Measurements from ENCODE around the gene DNAJB9. TPM values are rescaled to one million over a fixed set of nuclear protein-coding genes. Genes with fewer than 3 reads are reported as not detected.
A peak's percentile ranks its signal among the peaks of the same experiment; 100 is the strongest.

The DNAJB9 gene
- total RNA-seq, 1 experiment from 2014 or later: 26.3 TPM

DNA sequence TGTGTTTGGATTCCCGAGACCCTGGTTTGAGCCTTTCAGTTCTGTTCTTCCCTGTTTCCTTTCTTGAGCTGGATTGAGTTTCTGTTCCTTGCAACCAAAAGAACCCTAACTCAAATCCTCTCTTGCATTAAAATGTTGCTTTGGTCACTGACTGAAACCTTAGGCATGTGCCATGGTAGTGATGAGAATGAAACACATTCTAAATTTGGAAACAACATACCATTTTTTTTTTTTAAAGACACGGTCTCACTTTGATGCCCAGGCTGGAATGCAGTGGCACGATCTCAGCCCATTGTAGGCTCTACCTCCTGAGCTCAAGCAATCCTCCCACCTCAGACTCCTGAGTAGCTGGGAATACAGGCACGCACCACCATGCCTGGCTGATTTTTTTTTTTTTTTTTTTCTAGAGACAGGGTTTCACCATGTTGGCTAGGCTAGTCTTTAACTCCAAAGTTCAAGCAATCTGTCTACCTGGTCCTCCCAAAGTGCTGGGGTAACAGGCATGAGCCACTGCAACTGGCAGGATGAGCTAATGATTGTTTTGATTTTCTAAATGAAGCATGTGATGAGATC, 8.5 kb upstream of the DNAJB9 start:
- in situ Hi-C loops (cut with HindIII; ENCODE audit: low sequenced_read_pairs): no loop called here
- no peak for DNase-seq (ENCODE audit: low spot score)

DNA sequence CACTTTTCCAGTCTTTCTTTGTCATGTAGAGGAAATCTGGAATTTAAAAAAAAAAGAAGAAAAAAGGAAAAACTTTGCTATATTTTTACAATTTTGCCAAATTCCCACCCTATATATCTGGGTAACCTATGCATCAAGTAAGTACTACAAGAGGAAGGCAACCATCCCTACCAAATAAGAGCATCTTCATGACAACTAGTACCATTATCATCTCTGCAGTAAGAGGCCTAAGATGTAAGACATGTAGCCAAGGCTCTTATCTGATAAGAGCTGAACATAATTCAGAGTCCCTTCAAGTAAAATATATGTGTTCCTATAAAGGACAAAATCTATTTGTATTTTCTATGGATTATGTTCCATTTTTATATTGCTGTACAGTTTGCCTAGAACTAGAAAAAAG, 3.7 kb upstream of the DNAJB9 start:
- in situ Hi-C loops (cut with HindIII; ENCODE audit: low sequenced_read_pairs): no loop called here
- DNase-seq (ENCODE audit: low spot score): no peak

DNA sequence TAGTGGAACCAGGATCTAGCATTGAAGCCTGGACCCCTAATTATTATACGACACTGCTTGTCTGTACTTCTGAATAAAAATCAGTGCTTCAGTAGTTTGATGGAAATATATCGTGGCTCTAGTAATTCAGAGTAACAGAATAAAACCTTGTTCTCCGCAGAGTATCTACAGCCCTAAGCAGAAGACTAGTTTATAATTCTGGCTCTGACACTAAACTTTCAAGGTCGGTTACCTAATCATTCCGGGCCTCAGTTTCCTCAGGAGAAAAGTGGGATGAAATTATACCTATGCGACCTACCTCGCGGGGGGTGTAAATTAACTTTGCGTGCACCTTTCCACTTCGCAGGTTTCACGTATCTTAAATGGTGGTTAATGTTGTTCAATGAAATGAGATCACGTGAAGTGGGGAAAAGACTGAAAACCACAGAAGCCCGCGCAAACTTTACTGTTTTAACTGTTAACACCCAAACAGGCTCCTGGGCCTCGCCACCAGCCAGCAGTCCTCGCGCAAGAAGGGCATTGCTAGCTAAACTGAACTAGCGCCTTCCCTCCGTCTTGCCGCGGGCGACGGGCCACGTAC, 783 bp upstream of the DNAJB9 start:
- in situ Hi-C loops (cut with HindIII; ENCODE audit: low sequenced_read_pairs): no loop called here
- DNase-seq (ENCODE audit: low spot score): no peak

DNA sequence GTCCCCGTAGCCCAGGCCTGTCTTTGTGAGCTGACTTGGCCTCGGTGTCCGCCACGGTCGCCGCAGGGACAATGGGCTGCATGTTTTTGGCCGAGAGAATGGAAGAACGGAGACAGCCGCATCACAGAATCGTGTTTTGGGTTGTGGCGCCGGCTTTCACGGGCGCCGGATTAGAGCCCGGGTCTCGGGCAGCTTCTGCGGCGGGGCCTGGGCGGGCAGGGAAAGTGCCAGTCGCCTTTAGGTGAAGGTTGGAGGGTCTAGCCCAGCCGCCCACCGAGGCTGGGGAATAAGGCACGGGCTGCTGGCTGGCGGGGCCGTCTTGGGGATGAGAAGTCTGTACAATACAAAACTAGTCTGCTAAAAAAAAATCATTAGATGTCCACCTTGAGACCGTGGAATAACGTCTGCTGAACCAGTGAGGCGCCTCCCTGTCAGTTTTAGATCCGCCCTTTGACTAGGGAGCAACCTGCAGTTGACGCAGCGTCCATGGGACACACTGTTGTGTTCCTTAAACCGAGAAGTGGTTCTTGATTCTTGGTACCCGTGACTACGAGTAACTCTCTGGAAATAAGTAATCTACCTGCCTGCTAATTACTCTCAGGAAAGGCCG, 577 bp downstream of the DNAJB9 start:
- in situ Hi-C loops (cut with HindIII; ENCODE audit: low sequenced_read_pairs): no loop called here
- DNase-seq (ENCODE audit: low spot score): peak; percentile 63

DNA sequence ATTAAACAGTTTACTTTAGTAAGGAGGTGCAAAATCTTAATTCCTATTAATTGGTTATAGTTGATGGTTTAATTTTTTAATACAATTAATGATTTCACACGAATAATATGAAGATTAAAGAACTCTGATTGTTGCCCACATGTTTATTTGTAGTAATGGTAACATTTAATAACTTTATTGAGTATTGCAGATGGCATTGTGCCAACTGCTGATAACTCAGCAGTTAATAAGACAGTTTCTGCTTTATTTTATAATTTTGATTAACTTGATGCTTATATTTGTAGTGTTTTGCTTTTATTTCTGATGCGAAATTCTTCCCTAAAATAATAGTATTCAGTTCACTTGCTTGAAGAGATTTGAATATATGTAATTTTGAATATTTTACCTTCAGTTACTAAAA, 2.8 kb downstream of the DNAJB9 start:
- DNase-seq (ENCODE audit: low spot score): no peak
- in situ Hi-C loops (cut with HindIII; ENCODE audit: low sequenced_read_pairs): no loop called here

DNA sequence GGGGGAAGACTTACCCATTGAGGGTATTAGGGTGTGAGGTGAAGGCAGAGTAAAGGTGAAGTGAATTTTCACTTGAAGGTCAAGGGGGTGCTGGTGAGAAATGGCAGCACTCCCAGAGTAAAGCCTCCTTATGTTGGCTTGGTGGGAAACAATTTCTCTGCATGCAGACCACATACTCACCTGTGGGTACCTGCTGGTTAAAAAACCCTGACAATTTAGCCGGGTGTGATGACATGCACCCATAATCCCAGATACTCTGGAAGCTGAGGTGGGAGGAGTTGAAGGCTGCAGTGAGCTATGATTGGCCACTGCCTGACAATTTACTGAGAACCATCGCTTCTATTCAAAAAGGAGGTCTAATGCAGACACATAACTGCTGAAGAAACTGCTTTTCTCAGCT, 5.5 kb downstream of the DNAJB9 start:
- no peak for DNase-seq (ENCODE audit: low spot score)
- in situ Hi-C loops (cut with HindIII; ENCODE audit: low sequenced_read_pairs): no loop called here

DNA sequence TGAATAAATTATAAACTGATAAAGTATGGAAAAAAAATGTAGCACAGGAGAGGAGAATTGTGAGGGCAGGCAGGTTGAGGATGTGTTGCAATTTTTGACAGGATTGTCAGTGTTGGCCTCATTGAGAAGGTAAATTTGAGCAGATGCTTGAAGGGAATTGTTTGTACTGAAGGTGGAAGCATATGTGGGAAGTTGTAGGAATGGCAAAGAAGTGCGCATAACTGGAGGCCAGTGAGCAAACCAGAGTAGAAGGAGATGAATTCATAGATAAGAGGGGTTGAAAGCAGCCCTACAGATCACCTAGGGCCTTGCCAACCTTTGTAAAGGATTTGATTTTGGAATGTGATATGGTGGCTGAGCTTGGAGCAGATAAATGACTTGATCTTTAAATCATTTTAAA, 6.4 kb downstream of the DNAJB9 start:
- no peak for DNase-seq (ENCODE audit: low spot score)

DNA sequence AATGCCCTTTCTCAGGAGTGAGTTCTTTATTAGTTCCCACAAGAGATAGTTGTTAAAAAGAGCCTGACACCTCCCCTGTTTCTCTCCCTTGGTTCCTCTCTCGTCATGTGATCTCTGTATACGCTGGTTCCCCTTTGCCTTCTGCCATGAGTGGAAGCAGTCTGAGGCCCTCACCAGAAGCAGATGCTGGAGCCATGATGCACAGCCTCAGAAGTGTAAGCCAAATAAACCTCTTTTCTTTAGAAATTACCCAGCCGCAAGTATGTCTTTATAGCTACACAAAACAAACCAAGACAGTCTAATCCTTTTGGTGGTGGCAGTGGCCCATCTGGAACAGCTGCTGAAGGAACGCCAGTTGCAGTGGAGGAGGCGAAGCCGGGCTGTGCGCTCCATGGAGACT, 9.3 kb downstream of the DNAJB9 start:
- no peak for DNase-seq (ENCODE audit: low spot score)
- in situ Hi-C loops (cut with HindIII; ENCODE audit: low sequenced_read_pairs): no loop called here

More for the DNA sequence above, 6.4 kb downstream of the DNAJB9 start:
- in situ Hi-C loops (cut with HindIII; ENCODE audit: low sequenced_read_pairs): no loop called here

DNA sequence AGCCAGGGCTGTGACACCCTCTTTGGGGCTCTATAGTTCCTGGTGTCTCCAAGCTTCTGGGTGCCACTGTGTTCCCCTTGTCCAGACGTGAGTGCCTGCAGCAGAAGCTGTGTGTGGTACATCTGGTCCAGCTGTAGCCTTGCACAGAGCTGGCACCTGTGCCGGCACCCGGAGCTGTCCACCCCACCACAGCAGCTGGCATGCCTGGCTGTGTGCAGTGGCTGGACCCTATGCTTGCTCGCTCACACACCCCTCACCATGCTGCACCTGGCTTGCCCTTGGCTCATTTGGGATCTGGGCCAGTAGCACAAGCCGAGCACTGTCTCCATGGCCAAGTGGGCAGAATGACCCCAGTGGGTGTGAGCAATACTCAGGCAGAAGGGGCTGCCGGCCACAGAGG, 10.6 kb downstream of the DNAJB9 start:
- in situ Hi-C loops (cut with HindIII; ENCODE audit: low sequenced_read_pairs): no loop called here

DNA sequence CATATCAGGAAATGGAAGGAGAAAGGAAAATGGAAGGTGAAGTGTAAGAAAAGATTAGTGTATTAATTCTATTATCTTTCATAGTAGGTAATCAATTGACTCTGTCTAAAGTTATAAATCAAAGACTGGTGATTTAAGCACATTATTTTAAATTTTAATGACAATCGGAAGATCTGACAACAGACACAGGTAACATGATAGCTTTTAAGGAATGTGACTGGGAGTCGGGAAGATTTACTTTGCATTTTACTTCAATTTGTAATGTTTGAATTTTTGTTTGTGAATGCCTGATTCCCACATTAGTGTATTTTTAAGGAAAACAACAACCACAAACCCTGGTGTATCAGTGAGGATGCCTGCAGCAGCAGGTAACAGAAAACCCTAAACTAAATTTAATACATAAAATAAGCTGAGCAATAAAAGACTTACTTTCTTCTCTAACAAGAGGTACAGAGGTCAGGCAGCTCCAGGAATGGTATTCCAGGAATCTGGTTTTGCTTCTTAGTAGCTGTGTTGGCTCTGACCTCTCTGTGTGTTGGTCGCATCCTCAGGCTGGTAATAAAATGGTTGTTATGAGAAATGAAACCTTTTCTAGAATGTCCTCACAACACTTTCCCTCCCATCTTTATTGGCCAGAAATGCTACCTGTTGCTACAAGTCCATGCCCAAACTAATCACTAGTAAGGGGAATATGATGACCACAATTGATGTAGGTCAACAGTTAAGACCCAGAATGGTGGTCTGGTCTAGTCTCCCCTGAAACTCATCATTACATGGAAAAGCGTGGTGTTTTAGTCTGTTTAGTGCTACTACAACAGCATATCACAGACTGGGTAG, 12.2 kb downstream of the DNAJB9 start:
- in situ Hi-C loops (cut with HindIII; ENCODE audit: low sequenced_read_pairs): no loop called here
- peak; percentile 34 for DNase-seq (ENCODE audit: low spot score)

More for the DNA sequence above, 10.6 kb downstream of the DNAJB9 start:
- no peak for DNase-seq (ENCODE audit: low spot score)

DNA sequence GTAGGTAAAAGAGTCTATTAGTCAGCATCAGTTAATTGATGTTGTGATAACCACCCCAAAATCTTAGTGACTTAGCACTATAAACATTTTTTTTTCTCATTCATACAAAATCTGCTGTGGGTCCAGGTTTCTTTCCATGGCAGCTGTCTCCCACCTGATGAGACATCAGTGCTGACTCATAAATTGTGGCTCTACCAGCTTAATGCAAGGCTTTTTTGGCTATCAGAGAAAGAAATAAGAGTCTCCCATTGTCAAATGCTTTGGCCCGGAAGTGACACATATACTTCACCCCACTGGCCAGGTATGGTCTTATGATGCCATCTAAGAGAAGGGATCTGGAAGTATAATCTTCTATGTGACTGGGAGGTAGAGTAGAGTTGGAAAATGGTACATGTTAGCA, 14.5 kb downstream of the DNAJB9 start:
- in situ Hi-C loops (cut with HindIII; ENCODE audit: low sequenced_read_pairs): no loop called here
- no peak for DNase-seq (ENCODE audit: low spot score)

DNA sequence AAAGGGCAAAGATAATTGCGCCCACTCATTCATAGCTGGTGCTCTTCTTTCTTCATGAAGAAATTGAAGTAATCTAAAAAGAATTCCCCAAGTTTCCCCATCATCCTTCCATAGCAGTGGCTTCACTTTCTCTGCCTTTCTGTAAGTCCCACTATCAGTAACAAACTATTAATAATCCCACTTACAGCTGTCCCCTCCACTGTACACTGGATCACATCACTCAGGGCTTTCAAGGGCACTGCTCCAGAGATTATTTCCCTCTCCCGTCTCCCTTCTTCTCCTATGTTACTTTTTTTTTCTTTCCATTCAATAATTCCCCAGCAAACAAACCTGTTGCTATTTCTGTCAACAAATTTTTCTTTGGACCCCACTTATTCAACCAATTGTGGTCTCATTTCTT, 16.2 kb downstream of the DNAJB9 start:
- in situ Hi-C loops (cut with HindIII; ENCODE audit: low sequenced_read_pairs): no loop called here
- DNase-seq (ENCODE audit: low spot score): no peak

DNA sequence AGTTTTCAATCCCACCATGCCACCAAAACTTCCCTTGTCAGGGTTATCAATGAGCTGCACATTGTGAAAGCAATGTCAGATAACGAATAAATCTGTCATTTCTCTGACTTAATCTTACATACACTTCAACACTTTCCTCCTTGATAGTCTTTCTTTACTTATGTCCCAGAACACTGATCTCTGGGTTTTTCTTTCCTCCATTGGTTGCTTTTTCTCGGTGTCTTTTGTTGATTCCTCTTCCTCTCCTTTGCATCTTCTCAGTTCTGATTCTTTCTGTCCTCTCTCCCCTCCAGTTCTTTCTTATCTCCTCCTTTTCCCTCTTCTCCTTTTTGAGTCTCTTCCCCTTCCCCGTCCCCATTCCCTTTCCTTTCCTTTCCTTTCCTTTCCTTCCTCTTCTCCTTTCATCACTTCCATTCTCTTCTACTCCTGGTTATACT, 16.6 kb downstream of the DNAJB9 start:
- in situ Hi-C loops (cut with HindIII; ENCODE audit: low sequenced_read_pairs): no loop called here
- DNase-seq (ENCODE audit: low spot score): no peak

DNA sequence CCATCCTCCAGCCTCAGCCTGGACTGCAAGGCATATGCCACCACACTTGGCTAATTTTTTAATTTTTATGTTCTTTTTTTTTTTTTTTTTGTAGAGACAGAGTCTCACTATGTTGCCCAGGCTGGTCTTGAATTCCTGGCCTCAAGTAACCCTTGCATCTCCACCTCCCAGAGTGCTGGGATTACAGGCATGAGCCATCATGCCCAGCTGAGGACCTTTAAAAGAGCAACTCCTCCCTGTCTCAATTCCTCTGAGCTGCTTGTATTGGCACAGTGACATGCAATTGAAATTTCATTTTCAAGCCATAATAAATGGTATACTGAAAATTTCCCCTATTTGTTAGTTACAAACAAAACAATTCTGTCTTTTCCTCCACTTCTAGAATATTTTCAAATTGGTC, 19.5 kb downstream of the DNAJB9 start:
- DNase-seq (ENCODE audit: low spot score): no peak
- in situ Hi-C loops (cut with HindIII; ENCODE audit: low sequenced_read_pairs): no loop called here

DNA sequence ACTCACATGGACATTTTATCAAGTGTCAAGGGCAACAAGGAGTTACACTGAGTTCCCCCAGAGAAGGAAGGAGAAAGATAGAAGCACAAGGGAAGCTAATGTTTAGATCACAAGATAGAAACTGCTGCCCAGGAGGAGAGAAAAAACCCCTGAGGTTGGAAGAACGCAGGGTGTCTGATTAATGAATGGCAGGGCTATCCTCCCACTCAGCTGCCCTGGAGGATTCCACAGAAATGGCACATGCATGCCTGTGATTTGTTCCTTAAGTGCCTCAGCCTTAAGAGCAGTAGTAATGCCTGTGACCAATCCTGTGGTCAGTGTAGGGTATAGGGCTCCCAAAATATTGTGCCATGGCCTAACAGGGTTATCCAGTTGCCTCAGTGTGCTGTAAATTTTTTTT, 20.2 kb downstream of the DNAJB9 start:
- no peak for DNase-seq (ENCODE audit: low spot score)
- in situ Hi-C loops (cut with HindIII; ENCODE audit: low sequenced_read_pairs): no loop called here

DNA sequence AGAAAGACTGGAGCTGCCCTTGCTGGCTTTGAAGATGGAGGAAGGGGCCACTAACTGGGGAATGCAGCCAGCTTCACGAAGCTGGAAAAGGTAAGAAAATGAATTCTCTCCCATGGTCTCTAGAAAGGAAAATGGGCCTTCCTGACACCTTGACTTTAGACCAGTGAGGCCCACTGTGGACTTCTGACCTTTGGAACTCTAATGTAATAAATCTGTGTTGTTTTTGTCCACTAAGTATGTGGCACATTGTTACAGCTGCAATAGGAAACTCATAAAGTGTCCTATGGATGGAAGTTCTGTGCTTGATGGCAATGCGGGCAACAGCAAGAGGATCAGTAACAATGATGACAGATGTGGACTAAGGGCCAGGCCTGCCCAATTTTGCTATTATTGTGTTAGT, 20.9 kb downstream of the DNAJB9 start:
- in situ Hi-C loops (cut with HindIII; ENCODE audit: low sequenced_read_pairs): no loop called here
- no peak for DNase-seq (ENCODE audit: low spot score)

DNA sequence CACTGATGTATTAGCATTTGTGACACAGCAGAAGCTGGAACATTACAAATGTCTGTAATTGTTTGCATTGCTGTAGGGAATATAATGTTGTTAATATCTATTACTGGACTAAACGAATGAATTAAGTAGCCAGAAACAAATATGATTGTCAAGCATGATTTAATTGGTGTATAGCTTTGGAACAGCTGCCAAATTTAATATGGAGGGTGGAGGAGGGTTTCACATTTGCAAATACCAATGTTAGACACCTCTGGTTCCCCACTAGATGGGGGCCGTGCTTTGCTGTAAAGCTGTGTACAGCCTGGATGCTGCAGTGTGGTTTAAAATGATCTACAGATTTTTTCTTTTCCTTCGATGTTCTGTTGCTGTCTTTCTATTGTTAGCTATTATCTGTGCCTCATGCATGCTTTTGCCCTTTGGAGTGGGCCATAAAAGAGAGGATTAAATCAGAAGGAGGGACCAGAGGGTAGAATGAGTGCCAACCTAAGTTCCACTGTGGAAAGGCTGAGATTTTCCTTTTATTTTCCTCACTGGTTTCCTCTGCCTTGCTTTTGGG, 23.1 kb downstream of the DNAJB9 start:
- peak; percentile 27 for DNase-seq (ENCODE audit: low spot score)
- in situ Hi-C loops (cut with HindIII; ENCODE audit: low sequenced_read_pairs): no loop called here

DNA sequence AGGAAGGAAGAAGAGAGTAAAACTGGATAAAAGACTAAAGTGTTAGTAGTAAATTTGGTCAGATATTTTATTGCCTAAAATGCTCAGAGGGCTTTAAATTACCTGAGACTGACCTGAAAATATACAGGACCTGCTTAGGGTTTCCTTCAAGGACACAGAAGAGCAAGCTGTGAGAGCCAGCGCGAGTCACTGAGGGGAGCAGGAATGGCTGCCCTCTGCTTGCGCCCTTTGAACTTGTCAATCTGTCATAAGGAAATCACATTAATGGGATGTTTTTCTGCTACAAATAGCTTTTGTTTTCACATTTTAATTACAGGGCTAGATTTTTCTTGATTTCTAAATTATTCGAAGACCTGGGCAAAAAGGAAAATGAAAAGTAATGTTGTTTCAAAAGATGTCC, 26.9 kb downstream of the DNAJB9 start:
- in situ Hi-C loops (cut with HindIII; ENCODE audit: low sequenced_read_pairs): no loop called here

DNA sequence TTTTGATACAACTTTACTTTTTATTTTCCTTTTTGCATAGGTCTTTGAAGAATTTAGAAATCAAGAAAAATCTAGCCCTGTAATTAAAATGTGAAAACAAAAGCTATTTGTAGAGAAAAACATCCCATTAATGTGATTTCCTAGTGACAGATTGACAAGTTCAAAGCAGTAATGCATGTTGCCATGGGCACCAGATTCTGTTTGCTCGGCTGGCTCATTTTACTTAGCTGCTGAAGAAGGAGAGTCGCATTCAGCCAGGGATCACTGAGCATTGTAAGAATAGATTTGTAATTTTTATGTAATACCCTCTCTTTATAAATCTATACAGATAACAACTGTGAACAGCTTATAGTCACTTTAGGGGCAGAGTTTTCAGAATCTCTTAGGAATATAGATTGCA, 28.5 kb downstream of the DNAJB9 start:
- in situ Hi-C loops (cut with HindIII; ENCODE audit: low sequenced_read_pairs): no loop called here
- no peak for DNase-seq (ENCODE audit: low spot score)

More for the DNA sequence above, 26.9 kb downstream of the DNAJB9 start:
- DNase-seq (ENCODE audit: low spot score): no peak

Measured in G401 (cell line).